Measurements from ENCODE around the gene GIMAP1. TPM values are rescaled to one million over a fixed set of nuclear protein-coding genes. Genes with fewer than 3 reads are reported as not detected.

Gene GIMAP1
- polyA plus RNA-seq, 3 donors = 2.0 to 3.1 (median 2.4) TPM

DNA sequence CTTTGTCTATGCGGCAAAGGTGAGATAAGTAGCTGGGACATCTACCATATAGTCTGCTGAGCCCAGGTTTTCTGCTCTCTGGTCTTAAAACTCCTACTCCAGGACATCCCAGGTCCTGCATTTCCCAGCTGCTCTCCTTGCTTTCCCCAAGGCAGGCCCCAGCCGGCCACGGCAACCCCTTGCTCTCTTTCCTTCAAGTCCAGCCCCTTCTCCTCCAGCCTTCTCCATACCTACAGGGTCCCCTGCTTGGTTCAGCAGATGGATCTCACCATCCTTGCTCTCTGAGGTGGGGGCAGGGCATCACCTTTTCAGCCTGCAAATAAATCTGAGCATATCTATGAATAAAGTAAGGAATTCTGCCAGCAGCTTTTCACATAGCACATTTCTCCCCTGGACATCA, 29.5 kb downstream of the GIMAP1 start:
- no peak for DNase-seq (ENCODE audit: low read depth in 3 of 3, low spot score in 2 of 3)

DNA sequence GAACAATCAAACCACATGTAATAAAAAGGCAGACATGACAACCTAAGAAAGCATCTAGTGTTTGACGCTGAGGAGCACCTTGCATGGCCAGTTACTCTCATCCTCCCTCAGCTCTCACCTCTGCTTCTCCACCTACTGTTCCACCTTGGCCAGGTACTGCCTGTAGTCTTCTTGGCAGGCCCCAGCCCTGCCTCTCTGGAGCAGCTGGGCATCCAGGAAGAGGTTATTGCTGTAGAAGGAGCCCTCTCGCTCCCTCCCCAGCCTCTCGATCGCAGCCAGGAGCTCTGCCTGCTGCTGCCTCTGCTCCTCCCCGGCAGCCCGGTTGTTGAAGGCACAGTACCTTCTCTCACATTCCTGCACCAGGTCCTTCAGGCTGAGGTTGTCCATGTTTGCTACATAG, 30.5 kb downstream of the GIMAP1 start:
- DNase-seq (ENCODE audit: low read depth in 3 of 3, low spot score in 2 of 3) = no peak

DNA sequence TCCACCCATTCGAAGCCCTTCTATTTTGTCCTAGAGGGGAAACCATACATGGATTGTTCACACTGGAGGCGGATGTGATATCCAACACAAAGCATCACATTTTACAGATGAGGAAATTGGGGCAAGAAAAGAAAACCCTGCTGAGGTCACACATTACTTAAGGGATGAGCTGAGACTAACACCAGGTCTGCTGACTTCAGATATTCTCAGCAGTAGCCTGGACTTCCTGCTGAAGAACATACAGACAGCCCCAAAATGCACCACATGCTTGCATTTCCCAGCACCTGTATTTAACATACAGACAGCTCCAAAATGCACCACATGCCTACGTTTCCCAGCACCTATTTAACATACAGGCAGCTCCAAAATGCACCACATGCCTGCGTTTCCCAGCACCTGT, 32.0 kb downstream of the GIMAP1 start:
- no peak for DNase-seq (ENCODE audit: low read depth in 3 of 3, low spot score in 2 of 3)

DNA sequence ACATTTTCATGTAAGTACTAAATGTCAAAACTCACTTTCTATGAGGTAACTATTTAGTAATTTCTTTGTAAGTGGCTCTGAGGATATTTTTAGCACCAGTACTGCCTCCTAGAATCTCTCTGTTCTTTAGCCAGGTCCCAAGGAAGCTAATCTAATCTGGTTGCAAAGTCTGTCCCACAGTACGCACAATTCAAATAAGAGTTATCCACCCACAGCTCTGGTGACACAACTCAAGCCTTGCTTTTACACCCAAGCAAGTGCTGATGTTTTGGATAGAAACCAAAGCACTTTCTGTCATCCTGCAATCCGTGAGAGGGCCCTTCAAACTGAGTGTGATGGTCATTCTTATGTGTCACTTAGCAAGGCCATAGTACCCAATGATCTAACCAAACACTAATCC, 35.3 kb downstream of the GIMAP1 start:
- no peak for DNase-seq (ENCODE audit: low read depth in 3 of 3, low spot score in 2 of 3)

DNA sequence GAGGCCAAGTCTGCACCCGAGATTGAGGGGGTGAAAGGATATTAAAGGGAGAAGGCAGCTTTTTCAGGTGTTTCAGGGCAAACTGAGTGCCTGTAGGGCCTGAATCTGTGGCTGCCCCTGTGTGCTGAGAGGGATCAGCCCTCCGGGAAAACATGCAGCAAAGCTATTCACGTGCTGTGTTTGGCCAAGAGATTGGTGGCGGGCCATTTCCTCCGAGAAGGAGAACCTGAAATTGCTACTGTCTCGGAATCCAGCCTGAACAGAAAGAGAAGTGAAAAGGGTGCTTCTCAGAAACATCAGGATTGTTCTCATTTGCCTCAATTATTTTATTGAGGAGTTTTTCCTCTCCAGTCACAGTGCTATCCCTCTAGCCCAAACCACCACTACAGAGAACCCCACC, 36.8 kb downstream of the GIMAP1 start:
- no peak for DNase-seq (ENCODE audit: low read depth in 3 of 3, low spot score in 2 of 3)

DNA sequence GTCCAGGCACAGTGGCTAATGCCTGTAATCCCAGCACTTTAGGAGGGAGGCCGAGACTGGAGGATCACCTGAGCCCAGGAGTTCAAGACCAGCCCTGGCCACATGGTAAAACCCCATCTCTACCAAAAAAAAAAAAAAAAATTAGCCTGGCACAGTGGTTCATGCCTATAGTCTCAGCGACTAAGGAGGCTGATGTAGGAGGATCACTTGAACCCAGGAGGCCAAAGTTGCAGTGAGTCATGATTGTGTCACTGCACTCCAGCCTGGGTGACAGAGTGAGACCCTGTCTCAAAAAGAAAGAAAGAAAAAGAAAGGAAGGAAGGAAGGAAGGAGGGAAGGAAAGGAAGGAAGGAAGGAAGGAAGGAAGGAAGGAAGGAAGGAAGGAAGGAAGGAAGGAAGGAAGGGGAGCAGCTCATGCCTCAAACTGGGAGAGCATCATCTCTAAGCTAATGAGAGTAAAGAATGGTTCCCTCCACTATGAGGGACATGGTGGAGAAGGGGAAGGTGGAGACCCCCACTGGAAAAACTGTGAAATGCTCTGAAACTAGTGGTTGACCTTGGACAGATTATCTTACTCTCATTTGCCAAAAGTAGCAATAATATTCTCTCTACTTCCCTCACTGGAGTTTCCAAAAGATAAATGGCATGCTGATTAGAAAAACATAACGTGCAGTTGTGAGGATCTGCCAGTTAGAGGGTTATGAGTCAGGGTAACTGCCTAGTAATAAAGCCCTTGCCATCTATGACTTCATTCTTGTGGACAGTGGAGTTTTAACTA, 37.6 kb downstream of the GIMAP1 start:
- DNase-seq (ENCODE audit: low read depth in 3 of 3, low spot score in 2 of 3) = no peak

DNA sequence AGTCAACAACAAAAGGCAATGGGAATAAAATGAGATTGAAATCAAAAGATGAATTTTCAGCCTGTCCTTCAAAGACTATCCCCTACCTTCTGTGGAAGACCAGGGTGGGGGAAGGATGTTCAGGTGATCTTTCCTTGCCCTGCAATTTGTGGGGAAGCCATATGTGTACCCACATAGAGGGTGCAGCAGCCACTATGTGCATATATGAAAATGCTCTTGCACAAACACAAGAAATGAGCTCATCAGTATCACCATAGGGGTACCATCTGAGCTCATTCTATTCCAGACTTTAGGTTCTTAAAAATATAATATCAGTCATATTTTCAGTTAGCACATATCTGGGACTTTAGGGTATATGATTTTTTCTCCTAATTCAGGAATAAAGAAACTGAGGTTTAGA, 38.5 kb downstream of the GIMAP1 start:
- DNase-seq (ENCODE audit: low read depth in 3 of 3, low spot score in 2 of 3) = no peak

DNA sequence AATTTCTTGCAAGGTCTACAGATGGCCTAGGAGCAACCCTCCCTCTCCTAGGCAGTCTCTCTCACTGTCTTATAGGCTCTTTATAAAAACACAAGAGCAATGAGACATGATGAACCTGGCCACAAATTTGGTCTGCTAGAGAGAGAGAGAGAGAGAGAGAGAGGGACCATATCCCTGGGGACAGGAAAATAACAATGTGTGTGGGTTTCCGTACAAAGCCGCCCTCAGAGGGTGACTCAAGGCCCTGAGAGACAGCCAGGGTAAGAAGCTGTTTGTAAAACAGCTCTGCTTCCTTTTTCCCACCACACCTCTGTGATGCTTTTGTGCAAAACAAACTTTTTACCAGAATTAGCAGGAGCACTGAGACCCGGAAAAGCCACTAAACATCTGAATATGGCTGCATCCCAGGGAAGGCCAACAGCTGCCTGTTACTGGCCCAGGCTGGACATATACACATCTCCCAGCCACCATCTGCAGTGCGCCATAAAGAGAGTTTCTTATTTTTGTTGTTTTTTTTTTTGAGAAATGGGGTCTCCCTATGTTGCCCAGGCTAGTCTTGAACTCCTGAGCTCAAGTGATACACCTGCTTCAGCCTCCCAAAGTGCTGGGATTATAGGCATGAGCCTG, 39.2 kb downstream of the GIMAP1 start:
- DNase-seq (ENCODE audit: low read depth in 3 of 3, low spot score in 2 of 3) = no peak

DNA sequence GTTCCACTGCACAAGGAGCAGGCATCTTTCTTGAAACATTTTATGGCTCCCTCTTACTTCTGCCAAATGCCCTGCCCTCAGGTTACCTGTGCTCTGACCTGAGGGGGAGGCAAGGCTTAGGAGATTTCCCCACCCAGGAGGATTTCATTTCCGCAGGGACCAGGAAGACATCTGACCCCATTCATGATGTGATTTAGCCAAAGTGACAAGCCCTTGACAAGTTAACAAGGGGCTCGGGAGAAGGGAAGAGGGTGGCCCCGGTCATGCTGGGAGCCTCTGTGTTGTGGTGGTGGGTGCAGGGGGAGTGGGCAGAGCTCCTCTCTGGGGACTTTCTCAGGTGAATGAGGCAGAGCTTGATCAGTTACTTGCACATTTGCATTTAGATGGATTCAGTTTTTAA, 39.8 kb downstream of the GIMAP1 start:
- DNase-seq (ENCODE audit: low read depth in 3 of 3, low spot score in 2 of 3) = no peak

DNA sequence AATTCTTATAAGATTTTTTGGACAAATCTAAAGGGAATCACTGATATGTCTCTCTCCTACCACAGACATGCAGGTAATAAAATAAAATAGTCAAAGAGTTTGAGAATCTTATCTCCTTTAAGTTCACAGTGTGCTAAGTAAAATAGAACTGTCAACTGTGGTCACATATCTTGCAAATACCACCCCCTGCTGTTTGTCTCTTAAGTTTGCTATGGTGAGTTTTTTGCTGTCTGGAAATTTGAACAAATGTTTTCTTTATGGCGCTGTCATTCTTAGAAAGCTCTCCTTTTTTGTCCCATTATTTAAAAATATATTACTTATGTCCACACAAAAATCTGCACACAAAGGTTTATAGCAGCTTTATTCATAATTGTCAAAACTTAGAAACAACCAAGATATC, 40.4 kb downstream of the GIMAP1 start:
- no peak for DNase-seq (ENCODE audit: low read depth in 3 of 3, low spot score in 2 of 3)

DNA sequence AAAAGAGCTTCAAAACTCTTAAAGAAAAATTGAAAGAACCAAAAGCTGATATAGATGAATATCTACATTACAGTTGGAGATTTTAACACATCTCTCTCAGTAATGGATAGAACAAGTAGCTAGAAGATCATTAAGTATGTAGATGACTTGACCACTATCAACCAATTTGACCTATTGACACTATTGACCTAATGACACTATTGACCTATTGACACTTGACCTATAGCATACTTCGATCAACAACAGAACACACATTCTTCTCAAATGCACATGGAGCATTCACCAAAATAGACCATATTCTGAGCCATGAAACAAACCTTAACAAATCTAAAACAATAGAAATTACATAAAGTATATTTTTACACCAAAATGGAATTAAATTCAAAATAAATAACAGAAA, 43.1 kb downstream of the GIMAP1 start:
- no peak for DNase-seq (ENCODE audit: low read depth in 3 of 3, low spot score in 2 of 3)

DNA sequence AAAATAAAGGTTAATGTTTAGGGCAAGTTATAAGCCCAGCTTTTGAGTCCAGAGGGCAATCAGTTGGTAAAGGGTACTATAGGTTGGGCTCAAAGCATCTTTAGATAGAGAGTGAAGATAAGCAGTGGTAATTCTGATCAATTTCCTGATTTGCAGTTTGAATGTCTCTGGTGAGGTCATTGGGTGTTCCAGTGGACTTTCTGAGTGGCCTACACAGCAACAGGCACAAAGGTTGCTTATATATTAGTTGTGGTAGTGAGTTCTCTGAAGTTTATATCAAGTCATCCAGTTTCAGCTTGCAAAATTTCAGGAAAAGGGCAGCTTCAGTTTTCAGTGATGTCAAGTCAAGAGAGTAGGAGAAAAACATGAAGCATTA, 49.9 kb downstream of the GIMAP1 start:
- DNase-seq (ENCODE audit: low read depth in 3 of 3, low spot score in 2 of 3) = no peak

DNA sequence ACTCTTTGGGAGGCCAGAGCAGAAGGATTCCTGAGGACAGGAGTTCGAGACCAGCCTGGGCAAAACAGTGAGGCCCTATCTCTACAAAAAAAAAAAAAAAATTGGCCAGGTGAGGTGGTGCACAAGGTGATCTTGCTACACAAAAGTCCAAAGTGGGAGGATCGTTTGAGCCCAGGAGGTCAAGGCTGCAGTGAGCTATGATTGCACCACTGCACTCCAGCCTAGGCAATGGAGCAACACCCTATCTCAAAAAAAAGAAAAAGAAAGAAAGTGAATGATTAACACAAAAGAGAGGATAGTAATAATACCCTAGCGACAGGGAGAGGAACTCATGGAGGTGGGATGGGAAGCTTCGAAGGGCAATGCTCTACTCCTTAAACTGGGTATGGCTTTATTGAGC, 53.4 kb downstream of the GIMAP1 start:
- DNase-seq (ENCODE audit: low read depth in 3 of 3, low spot score in 2 of 3) = no peak

Other genes with a start within 250 kb of the GIMAP1 start
- gene GIMAP7, start 201.7 kb upstream of the GIMAP1 start, polyA plus RNA-seq (ENCODE audit: insufficient read length in 3 of 3) = 10 to 100 TPM; 19.2 to 20.2 (median 20.1) TPM
- 10 to 100 TPM; 27.7 to 33.5 (median 27.8) TPM for gene GIMAP4, start 149.2 kb upstream of the GIMAP1 start, polyA plus RNA-seq (ENCODE audit: insufficient read length in 3 of 3)
- gene GIMAP6, start 84.2 kb upstream of the GIMAP1 start, polyA plus RNA-seq (ENCODE audit: insufficient read length in 3 of 3) = 10 to 100 TPM; 16.6 to 18.1 (median 18.0) TPM
- gene GIMAP2, start 30.9 kb upstream of the GIMAP1 start, polyA plus RNA-seq (ENCODE audit: insufficient read length in 3 of 3) = 10 to 100 TPM in 2 of 3 donors, 1 to 10 TPM in 1; 9.7 to 10.5 (median 10.1) TPM
- 1 to 10 TPM; 5.9 to 7.3 (median 6.9) TPM for gene GIMAP5, start 20.8 kb downstream of the GIMAP1 start, polyA plus RNA-seq (ENCODE audit: insufficient read length in 3 of 3)
- gene TMEM176B, start 83.8 kb downstream of the GIMAP1 start, polyA plus RNA-seq (ENCODE audit: insufficient read length in 3 of 3) = 100 to 1,000 TPM in 1 of 3 donors, 10 to 100 TPM in 2; 80.2 to 115 (median 87.1) TPM
- gene TMEM176A, start 84.2 kb downstream of the GIMAP1 start, polyA plus RNA-seq (ENCODE audit: insufficient read length in 3 of 3) = 100 to 1,000 TPM in 1 of 3 donors, 10 to 100 TPM in 2; 80.7 to 126 (median 89.0) TPM
- 10 to 100 TPM; 41.9 to 77.1 (median 57.5) TPM for gene AOC1, start 135.9 kb downstream of the GIMAP1 start, polyA plus RNA-seq (ENCODE audit: insufficient read length in 3 of 3)

Measured in right renal cortex interstitium (tissue), 3 donors.